ENCODE results near the gene ZNF470. TPM values are rescaled to one million over a fixed set of nuclear protein-coding genes. Genes with fewer than 3 reads are reported as not detected.

Gene ZNF470
- total and polyA plus RNA-seq, 9 of the 15 experiments (the other 6 are each of a cell fraction or from before 2014, with no cell fraction given): 0.03 TPM; not detected in 8

- TF ChIP-seq RBM17 (IDR thresholded peaks at IDR 0.05; ENCODE audit: borderline replicate concordance, low read depth, low read length) (no peak), DMBX1 (CRISPR knock-in tag; IDR thresholded peaks at IDR 0.05; ENCODE audit: borderline replicate concordance) (no peak), ZNF175 (CRISPR knock-in tag; IDR thresholded peaks at IDR 0.05; ENCODE audit: low read depth) (no peak), PTBP1 (IDR thresholded peaks at IDR 0.05; ENCODE audit: low read depth, low read length) (no peak), KLF6 (CRISPR knock-in tag; IDR thresholded peaks at IDR 0.05; ENCODE audit: borderline replicate concordance) (no peak), HDAC6 (IDR thresholded peaks at IDR 0.05; ENCODE audit: low read depth, low read length) (no peak), MTA3 (IDR thresholded peaks at IDR 0.05; ENCODE audit: borderline replicate concordance) (no peak), CUX1 (CRISPR knock-in tag; IDR thresholded peaks at IDR 0.05) (no peak)
Observed at GRCh38 chr19:56608274-56608964, 41.2 kb downstream of the ZNF470 start (continued).

All from K562 (cell line).